ENCODE results near the gene UAP1. TPM values are rescaled to one million over a fixed set of nuclear protein-coding genes. Genes with fewer than 3 reads are reported as not detected.

Gene UAP1
- 24.3 TPM for polyA plus RNA-seq (2012; ENCODE audit: insufficient read length, low read depth)

DNA sequence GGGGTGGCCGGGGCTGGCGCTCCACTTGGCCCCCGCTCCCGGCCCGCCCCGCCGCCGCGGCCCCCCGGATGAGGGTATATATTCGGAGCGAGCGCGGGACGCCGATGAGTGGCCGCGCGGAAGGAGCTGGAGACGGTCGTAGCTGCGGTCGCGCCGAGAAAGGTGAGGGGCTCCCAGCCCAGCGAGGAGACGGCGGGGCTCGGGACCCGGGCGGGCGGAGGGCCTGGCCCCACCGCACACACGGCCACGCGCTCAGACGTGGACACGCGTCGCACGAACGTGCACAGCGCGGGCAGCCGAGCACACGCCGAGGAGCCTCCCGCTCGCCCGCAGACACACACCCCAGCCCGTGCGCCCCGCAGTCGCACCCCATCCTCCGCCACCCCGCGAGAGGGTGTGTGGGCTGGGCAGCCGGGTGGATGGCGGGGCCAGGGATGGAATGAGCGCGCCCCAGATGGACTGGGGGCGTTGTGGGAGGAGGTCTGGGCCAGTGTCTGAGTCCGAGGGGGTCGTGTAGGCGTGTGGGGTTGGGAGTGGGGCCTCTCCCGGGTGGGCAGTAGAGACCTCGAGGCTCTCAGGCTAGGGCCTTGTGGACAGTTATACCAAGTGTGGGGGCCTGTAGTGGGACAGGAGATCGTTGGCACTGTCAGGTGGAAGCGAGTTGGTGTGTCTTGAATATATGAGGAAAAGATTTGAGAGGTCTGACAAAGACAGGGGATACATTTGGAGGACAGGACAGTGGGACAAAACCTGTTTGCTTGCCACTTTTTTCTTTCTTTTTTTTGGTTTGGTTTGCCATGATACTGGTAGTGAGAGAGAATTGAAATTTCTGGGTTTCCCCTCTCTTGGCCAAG, at the start of gene UAP1:
Gene UAP1 (plus strand): TSS at position 107 of the 854 bp plus-strand sequence. CDS start 4,347 bp downstream, outside the sequence.
- peak; percentile 88 for TF ChIP-seq POLR2AphosphoS5 (IDR thresholded peaks at IDR 0.05; ENCODE audit: low read depth, low read length)
- peak in 1 of 2 experiments; percentile 66; a peak in 1 of 4 replicates for TF ChIP-seq REST (IDR thresholded peaks at IDR 0.05; ENCODE audit: insufficient read depth in 1 of 2, low read depth in 2 of 2, low read length in 2 of 2)
- peak; percentile 91; the same call in 1 of the 2 replicates for TF ChIP-seq SIN3A (IDR thresholded peaks at IDR 0.05; ENCODE audit: borderline replicate concordance, insufficient read depth, low read length)
- TF ChIP-seq FOXP2 (optimal IDR thresholded peaks at IDR 0.05; ENCODE audit: borderline replicate concordance, extremely low read depth, extremely low read length, insufficient read depth): peak; percentile 62
- no peak for TF ChIP-seq TAF1 (IDR thresholded peaks at IDR 0.05; ENCODE audit: borderline replicate concordance, insufficient read depth, low read length)

DNA sequence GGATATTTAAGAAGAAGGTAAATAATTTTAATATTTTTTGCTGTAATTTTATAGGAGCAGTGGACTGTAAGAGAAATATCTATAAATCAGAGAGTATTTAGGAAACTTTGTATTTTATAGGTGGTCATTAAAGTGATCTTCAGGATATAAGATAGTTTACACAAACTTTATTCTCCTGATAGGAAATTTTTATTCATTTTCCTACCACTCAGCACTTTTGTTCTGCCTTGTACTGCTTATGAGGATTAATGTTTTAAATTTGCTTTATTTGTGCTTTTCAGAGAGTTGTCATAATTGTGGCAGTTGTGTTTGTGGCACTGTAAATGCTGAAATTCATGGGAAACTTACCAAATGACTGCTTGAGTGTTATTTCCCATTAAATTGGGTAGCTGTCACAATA, 34.2 kb upstream of the UAP1 start:
- no peak for TF ChIP-seq FOXP2 (optimal IDR thresholded peaks at IDR 0.05; ENCODE audit: borderline replicate concordance, extremely low read depth, extremely low read length, insufficient read depth)
- no peak for TF ChIP-seq TAF1 (IDR thresholded peaks at IDR 0.05; ENCODE audit: borderline replicate concordance, insufficient read depth, low read length)
- TF ChIP-seq SIN3A (IDR thresholded peaks at IDR 0.05; ENCODE audit: borderline replicate concordance, insufficient read depth, low read length): no peak
- no peak for TF ChIP-seq POLR2AphosphoS5 (IDR thresholded peaks at IDR 0.05; ENCODE audit: low read depth, low read length)
- TF ChIP-seq REST (IDR thresholded peaks at IDR 0.05; ENCODE audit: insufficient read depth in 1 of 2, low read depth in 2 of 2, low read length in 2 of 2): no peak

GRCh38 chr1:162530307-162530987, 31.1 kb upstream of the UAP1 start:
- TF ChIP-seq SIN3A (IDR thresholded peaks at IDR 0.05; ENCODE audit: borderline replicate concordance, insufficient read depth, low read length): no peak
- TF ChIP-seq REST (IDR thresholded peaks at IDR 0.05; ENCODE audit: insufficient read depth in 1 of 2, low read depth in 2 of 2, low read length in 2 of 2): no peak
- no peak for TF ChIP-seq FOXP2 (optimal IDR thresholded peaks at IDR 0.05; ENCODE audit: borderline replicate concordance, extremely low read depth, extremely low read length, insufficient read depth)
- no peak for TF ChIP-seq POLR2AphosphoS5 (IDR thresholded peaks at IDR 0.05; ENCODE audit: low read depth, low read length)
- TF ChIP-seq TAF1 (IDR thresholded peaks at IDR 0.05; ENCODE audit: borderline replicate concordance, insufficient read depth, low read length): no peak

GRCh38 chr1:162530988-162531319, 30.6 kb upstream of the UAP1 start:
- no peak for TF ChIP-seq POLR2AphosphoS5 (IDR thresholded peaks at IDR 0.05; ENCODE audit: low read depth, low read length)
- no peak for TF ChIP-seq TAF1 (IDR thresholded peaks at IDR 0.05; ENCODE audit: borderline replicate concordance, insufficient read depth, low read length)
- TF ChIP-seq FOXP2 (optimal IDR thresholded peaks at IDR 0.05; ENCODE audit: borderline replicate concordance, extremely low read depth, extremely low read length, insufficient read depth): no peak
- TF ChIP-seq SIN3A (IDR thresholded peaks at IDR 0.05; ENCODE audit: borderline replicate concordance, insufficient read depth, low read length): no peak
- TF ChIP-seq REST (IDR thresholded peaks at IDR 0.05; ENCODE audit: insufficient read depth in 1 of 2, low read depth in 2 of 2, low read length in 2 of 2): no peak
